ENCODE data around the gene AGPAT4.

AGPAT4 gene

GRCh38 chr6:161162722-161163121 is 111.1 kb downstream of the AGPAT4 start:
- DNase-seq = no peak

GRCh38 chr6:161161889-161162624 is 111.8 kb downstream of the AGPAT4 start:
- DNase-seq = no peak

GRCh38 chr6:161161121-161161520 is 112.7 kb downstream of the AGPAT4 start:
- no peak for DNase-seq

- no peak for DNase-seq
These were observed 119.0 kb downstream of the AGPAT4 start for GRCh38 chr6:161154796-161155335.

- DNase-seq = no peak
These were observed 120.1 kb downstream of the AGPAT4 start for GRCh38 chr6:161153725-161154124.

GRCh38 chr6:161152907-161153662 is 120.8 kb downstream of the AGPAT4 start:
- DNase-seq = no peak

GRCh38 chr6:161152527-161152862 is 121.4 kb downstream of the AGPAT4 start:
- DNase-seq = no peak

- no peak for DNase-seq
These were observed 122.0 kb downstream of the AGPAT4 start for GRCh38 chr6:161151660-161152526.

GRCh38 chr6:161151059-161151645 is 122.7 kb downstream of the AGPAT4 start:
- DNase-seq = no peak

- DNase-seq = no peak
These were observed 123.3 kb downstream of the AGPAT4 start for GRCh38 chr6:161150566-161150965.

- no peak for DNase-seq
These were observed 123.7 kb downstream of the AGPAT4 start for GRCh38 chr6:161150136-161150535.

- no peak for DNase-seq
These were observed 130.0 kb downstream of the AGPAT4 start for GRCh38 chr6:161143663-161144430.

- DNase-seq = no peak
These were observed 130.9 kb downstream of the AGPAT4 start for GRCh38 chr6:161142957-161143296.

GRCh38 chr6:161141173-161141572 is 132.7 kb downstream of the AGPAT4 start:
- DNase-seq = no peak

GRCh38 chr6:161140554-161140875 is 133.3 kb downstream of the AGPAT4 start:
- no peak for DNase-seq

- no peak for DNase-seq
These were observed 133.9 kb downstream of the AGPAT4 start for GRCh38 chr6:161139766-161140553.

GRCh38 chr6:161139304-161139765 is 134.5 kb downstream of the AGPAT4 start:
- DNase-seq = no peak

- DNase-seq = no peak
These were observed 135.1 kb downstream of the AGPAT4 start for GRCh38 chr6:161138543-161139303.

GRCh38 chr6:161137839-161138542 is 135.9 kb downstream of the AGPAT4 start:
- no peak for DNase-seq

- DNase-seq = no peak
These were observed 136.5 kb downstream of the AGPAT4 start for GRCh38 chr6:161137320-161137719.

Data from activated CD4-positive, alpha-beta T cell treated with anti-CD3 and anti-CD28 coated beads, Interleukin-2, amount 50 U/mL, for 4 hours (primary cell).